NCI-H774 (cell line): ENCODE results near the gene HSPA14.
A peak's percentile ranks its signal among the peaks of the same experiment; 100 is the strongest.
"Not testable (repeated sequence)": the region's sequence is repeated elsewhere in the genome, so short reads cannot be mapped to it uniquely, and the experiment has no call there.

Experiments used
- DNase-seq: peaks from one replicate; lab custom pipeline; 2025; lab: John Stamatoyannopoulos, UW

Gene HSPA14

GRCh38 chr10:14837757-14838581 is at the start of gene HSPA14, which contains the start of the genes CDNF and MSANTD7:
Gene HSPA14, plus strand, starts transcription at chr10:14838306. Its CDS starts 97 bp downstream, at chr10:14838403.
Gene CDNF, minus strand, starts transcription at chr10:14838037. Its CDS starts 91 bp downstream, at chr10:14837946.
Gene MSANTD7, plus strand, starts transcription at chr10:14838306. Its CDS starts 3,979 bp downstream, at chr10:14842285.
- DNase-seq, result peak; percentile 99

- DNase-seq, result no peak
Measured at GRCh38 chr10:14798636-14799035, 39.5 kb upstream of the HSPA14 start.

GRCh38 chr10:14800397-14800796 is 37.7 kb upstream of the HSPA14 start:
- DNase-seq, result no peak

- DNase-seq, result no peak
Measured at GRCh38 chr10:14801723-14802122, 36.4 kb upstream of the HSPA14 start.

GRCh38 chr10:14803827-14804226 is 34.3 kb upstream of the HSPA14 start:
- no peak for DNase-seq

- DNase-seq, result no peak
Measured at GRCh38 chr10:14806318-14806717, 31.8 kb upstream of the HSPA14 start.

GRCh38 chr10:14810969-14811953 is 26.8 kb upstream of the HSPA14 start:
- no peak for DNase-seq

GRCh38 chr10:14812271-14812670 is 25.8 kb upstream of the HSPA14 start:
- no peak for DNase-seq

GRCh38 chr10:14815681-14816080 is 22.4 kb upstream of the HSPA14 start:
- DNase-seq, result no peak

- DNase-seq, result not testable (repeated sequence)
Measured at GRCh38 chr10:14816717-14817116, 21.4 kb upstream of the HSPA14 start.

GRCh38 chr10:14820010-14820774 is 17.9 kb upstream of the HSPA14 start:
- no peak for DNase-seq

GRCh38 chr10:14820775-14821154 is 17.3 kb upstream of the HSPA14 start:
- no peak for DNase-seq

GRCh38 chr10:14821635-14822375 is 16.3 kb upstream of the HSPA14 start:
- no peak for DNase-seq

GRCh38 chr10:14822879-14823755 is 15.0 kb upstream of the HSPA14 start:
- no peak for DNase-seq

GRCh38 chr10:14823966-14824365 is 14.1 kb upstream of the HSPA14 start:
- DNase-seq, result no peak

- no peak for DNase-seq
Measured at GRCh38 chr10:14826076-14826829, 11.9 kb upstream of the HSPA14 start.

GRCh38 chr10:14833106-14833505 is 5.0 kb upstream of the HSPA14 start:
- DNase-seq, result no peak

GRCh38 chr10:14836208-14836607 is 1.9 kb upstream of the HSPA14 start:
- no peak for DNase-seq
